SU-DHL-6 (cell line): ENCODE data around the gene TCF4.

Experiments used
- CTCF ChIP-seq: fragments of 200-600 bp; sonication (generic); IDR thresholded peaks from one replicate; pipeline ENCODE4 v1.5.1; 2017; ENCODE audit warnings: antibody characterized with exemption, mild to moderate bottlenecking, low read length, moderate library complexity; ENCODE audit not compliant: insufficient read depth, poor library complexity, severe bottlenecking
- EZH2phosphoT487 ChIP-seq: fragments of 200-600 bp; sonication (generic), shearing (Covaris generic); conservative IDR thresholded peaks from 2 replicates; pipeline ENCODE4 v1.6.1; 2018; ENCODE audit warnings: mild to moderate bottlenecking, antibody characterized with exemption, low read length, moderate library complexity, mixed read lengths

- no peak for TF ChIP-seq CTCF
- no peak for TF ChIP-seq EZH2phosphoT487
Observed at GRCh38 chr18:55485666-55486065, 102.3 kb downstream of the TCF4 start.
